ENCODE data around the gene SYNE1.

DNA sequence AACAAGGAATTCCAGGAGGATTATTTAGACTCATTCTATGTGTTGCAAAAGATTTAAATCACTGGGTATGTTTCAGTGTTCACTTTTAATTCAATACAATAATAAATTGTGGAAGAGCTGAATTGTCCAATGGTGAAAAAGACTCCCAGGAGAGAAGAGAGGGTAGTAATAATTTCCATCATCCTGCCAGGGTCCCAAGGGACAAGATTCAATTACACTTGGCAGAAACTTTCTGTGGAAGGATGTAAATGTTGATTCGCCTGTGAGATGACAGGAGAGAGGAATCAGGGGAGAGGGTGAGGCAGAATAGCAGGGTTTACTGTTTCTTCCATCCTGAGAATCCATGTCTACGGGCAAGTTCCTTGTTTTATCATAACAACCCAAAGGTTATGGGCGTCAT, 487.0 kb downstream of the SYNE1 start:
- no peak for TF ChIP-seq EZH2 (IDR thresholded peaks at IDR 0.05; ENCODE audit: borderline replicate concordance)
- TF ChIP-seq, protein P1, sequence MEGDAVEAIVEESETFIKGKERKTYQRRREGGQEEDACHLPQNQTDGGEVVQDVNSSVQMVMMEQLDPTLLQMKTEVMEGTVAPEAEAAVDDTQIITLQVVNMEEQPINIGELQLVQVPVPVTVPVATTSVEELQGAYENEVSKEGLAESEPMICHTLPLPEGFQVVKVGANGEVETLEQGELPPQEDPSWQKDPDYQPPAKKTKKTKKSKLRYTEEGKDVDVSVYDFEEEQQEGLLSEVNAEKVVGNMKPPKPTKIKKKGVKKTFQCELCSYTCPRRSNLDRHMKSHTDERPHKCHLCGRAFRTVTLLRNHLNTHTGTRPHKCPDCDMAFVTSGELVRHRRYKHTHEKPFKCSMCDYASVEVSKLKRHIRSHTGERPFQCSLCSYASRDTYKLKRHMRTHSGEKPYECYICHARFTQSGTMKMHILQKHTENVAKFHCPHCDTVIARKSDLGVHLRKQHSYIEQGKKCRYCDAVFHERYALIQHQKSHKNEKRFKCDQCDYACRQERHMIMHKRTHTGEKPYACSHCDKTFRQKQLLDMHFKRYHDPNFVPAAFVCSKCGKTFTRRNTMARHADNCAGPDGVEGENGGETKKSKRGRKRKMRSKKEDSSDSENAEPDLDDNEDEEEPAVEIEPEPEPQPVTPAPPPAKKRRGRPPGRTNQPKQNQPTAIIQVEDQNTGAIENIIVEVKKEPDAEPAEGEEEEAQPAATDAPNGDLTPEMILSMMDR (IDR thresholded peaks at IDR 0.05; ENCODE audit: poor library complexity): no peak
